LNCaP clone FGC (cell line): ENCODE results near the gene LGALS9C.
"Not testable (repeated sequence)": the region's sequence is repeated elsewhere in the genome, so short reads cannot be mapped to it uniquely, and the experiment has no call there.

Experiments used
- DNase-seq: peaks from one replicate; pipeline ENCODE4 v3.0.0-alpha.2; 2011; ENCODE audit warnings: low read depth
- H3K4me3 ChIP-seq: 2 replicates; pipeline ENCODE4 v1.5.1; 2011; ENCODE audit warnings: mild to moderate bottlenecking, low read depth, low read length, control low read depth

LGALS9C gene

GRCh38 chr17:18508667-18509066, 32.1 kb downstream of the LGALS9C start:
- not testable (repeated sequence) for H3K4me3 ChIP-seq, DNase-seq

- H3K4me3 ChIP-seq, DNase-seq: not testable (repeated sequence)
Measured at GRCh38 chr17:18521100-18521499, 44.5 kb downstream of the LGALS9C start.

GRCh38 chr17:18525015-18525414, 48.4 kb downstream of the LGALS9C start:
- DNase-seq, H3K4me3 ChIP-seq: not testable (repeated sequence)

- DNase-seq, H3K4me3 ChIP-seq: not testable (repeated sequence)
Measured at GRCh38 chr17:18526168-18526800, 49.7 kb downstream of the LGALS9C start.

- not testable (repeated sequence) for H3K4me3 ChIP-seq, DNase-seq
Measured at GRCh38 chr17:18527354-18527753, 50.8 kb downstream of the LGALS9C start.

GRCh38 chr17:18528435-18528834, 51.8 kb downstream of the LGALS9C start:
- DNase-seq, H3K4me3 ChIP-seq: not testable (repeated sequence)

- not testable (repeated sequence) for DNase-seq
Measured at GRCh38 chr17:18528899-18529500, 52.4 kb downstream of the LGALS9C start.

GRCh38 chr17:18530405-18530804, 53.8 kb downstream of the LGALS9C start:
- peak; percentile 70 for DNase-seq

More at GRCh38 chr17:18528899-18529500, 52.4 kb downstream of the LGALS9C start:
- H3K4me3 ChIP-seq, result not testable (repeated sequence)

GRCh38 chr17:18542234-18542633, 65.6 kb downstream of the LGALS9C start:
- H3K4me3 ChIP-seq, result not testable (repeated sequence)
- peak; percentile 13 for DNase-seq

More at GRCh38 chr17:18530405-18530804, 53.8 kb downstream of the LGALS9C start:
- not testable (repeated sequence) for H3K4me3 ChIP-seq

GRCh38 chr17:18542907-18543306, 66.3 kb downstream of the LGALS9C start:
- not testable (repeated sequence) for H3K4me3 ChIP-seq, DNase-seq
